ENCODE measurements around the gene SPIRE1.
A peak's percentile ranks its signal among the peaks of the same experiment; 100 is the strongest.
"Not testable (repeated sequence)": the region's sequence is repeated elsewhere in the genome, so short reads cannot be mapped to it uniquely, and the experiment has no call there.

The SPIRE1 gene

DNA sequence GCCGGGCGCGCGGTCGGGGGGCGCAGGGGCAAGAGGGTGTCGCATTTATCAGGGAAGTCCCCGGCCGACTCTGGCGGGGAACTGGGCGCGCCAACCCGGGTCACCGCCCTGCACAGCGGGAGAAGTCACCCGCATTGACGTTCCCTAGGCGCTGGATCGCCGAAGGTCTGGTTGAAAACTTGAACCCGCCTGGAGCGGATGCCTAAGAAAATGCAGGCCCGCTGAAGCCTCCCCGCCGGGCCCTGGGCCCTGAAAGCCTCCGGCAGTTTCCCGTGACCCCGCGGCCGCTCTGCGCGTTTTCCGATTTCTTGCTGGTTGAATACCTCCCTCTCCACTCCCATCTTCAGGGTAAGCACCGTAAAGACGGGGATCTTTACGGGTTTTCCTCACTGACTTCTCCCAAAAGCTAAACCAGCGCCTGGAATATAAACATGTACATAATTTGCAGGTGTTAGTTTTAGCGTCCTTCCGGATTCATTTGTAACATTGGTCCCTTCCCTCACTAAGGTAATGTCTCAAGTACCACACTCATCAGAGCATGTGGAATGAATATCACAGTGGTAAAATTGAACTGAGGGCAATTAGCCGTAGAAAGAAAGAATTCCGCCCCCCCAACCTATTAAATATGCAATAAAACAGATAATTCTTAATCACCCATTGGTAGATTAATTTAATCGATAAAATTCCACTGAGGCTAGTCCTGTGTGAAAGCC is 675 bp upstream of the SPIRE1 start:
- ATAC-seq (no peak), DNase-seq (peak; percentile 27)
- no peaks in the 10 kb centered on the region for H3K36me3 Mint-ChIP-seq (ENCODE audit: low read depth)
- no peaks in the 10 kb centered on the region for H3K9me3 Mint-ChIP-seq
- H3K27me3 Mint-ChIP-seq, result peaks cover 30% of the 10 kb centered on the region
- no peak overlapping the region for H3K27ac Mint-ChIP-seq
- peak overlapping the region; percentile 78 for H3K4me3 Mint-ChIP-seq
- H3K4me1 Mint-ChIP-seq, result peaks cover 21% of the 10 kb centered on the region

DNA sequence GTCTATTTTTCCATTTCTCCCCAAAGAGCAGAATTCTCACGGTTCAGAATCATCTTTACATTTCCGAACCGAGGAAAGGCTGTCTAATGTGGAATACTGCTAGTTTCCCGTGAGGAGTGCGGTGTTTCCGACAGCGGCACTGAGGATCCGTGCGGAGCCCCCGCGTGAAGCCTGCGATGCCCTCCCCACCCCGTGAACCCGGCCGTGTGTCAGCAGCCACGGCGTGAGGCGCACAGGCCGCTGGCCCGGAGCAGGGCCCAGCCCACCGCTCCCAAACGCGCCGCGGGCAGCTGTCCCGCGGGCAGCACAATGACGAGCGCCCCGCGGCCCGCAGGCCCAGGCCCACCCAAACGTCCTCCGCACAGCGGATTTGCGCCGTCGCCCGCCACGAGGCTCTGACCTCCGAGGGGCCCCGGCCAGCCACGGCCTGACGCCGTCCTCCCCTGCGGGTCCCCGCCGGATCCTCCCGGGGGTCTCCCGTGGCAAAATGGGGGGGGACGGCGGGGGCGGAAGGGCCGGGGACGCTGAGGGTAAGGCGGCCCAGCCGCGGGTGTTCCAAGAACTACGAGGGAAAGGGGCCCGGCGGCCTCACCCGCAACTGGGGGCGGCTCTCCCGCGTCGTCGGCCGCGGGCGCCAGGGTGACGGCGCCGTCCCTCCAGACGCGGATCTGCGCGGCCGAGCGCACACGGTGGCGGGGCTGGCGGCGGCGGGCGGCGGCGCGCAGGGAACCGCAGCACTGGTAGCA is 796 bp downstream of the SPIRE1 start:
- peak; percentile 23 for DNase-seq
- ATAC-seq, result peak; percentile 21
- H3K4me3 Mint-ChIP-seq, result peak overlapping the region; percentile 73
- no peaks in the 10 kb centered on the region for H3K9me3 Mint-ChIP-seq
- H3K4me1 Mint-ChIP-seq, result peaks cover 26% of the 10 kb centered on the region
- no peak overlapping the region for H3K27ac Mint-ChIP-seq
- H3K36me3 Mint-ChIP-seq (ENCODE audit: low read depth), result no peaks in the 10 kb centered on the region
- H3K27me3 Mint-ChIP-seq, result peaks cover 34% of the 10 kb centered on the region

DNA sequence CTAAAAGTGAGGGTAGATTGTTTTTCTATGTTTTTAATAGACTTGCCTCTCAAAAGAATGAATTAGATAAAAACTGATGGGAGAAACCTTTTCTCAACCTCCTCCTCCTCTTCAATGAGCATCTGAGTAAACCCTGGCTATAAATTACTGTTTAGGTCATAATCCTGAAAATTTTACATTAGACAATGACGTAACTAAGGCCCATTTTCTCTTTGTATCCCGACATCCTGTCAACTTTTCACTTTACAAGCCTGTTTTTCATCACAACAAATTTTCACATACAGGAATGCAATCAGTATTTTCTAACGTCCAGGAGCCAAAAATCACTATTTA is 1.3 kb downstream of the SPIRE1 start:
- Mint-ChIP-seq H3K36me3 (ENCODE audit: low read depth) (no peaks in the 10 kb centered on the region), H3K27ac (no peak overlapping the region)

DNA sequence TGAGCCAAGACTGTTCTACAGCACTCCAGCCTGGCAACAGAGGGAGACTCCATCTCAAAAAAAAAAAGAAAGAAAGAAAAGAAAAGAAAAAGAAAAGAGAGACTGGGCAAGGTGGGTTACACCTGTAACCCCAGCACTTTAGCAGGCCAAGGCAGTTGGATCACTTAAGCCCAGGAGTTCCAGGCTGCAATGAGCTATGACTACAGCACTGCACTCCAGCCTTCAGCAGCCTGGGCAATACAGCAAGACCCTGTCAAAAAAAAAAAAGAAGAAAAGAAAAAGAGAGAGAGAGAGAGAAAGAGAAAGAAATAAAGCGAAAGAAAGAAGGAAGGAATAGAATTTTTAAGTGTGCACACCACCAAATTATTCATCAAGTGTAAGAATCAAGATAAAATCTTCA is 2.9 kb downstream of the SPIRE1 start:
- ATAC-seq (no peak), DNase-seq (no peak)
- Mint-ChIP-seq H3K27me3 (peaks cover 40% of the 10 kb centered on the region), H3K36me3 (ENCODE audit: low read depth) (no peaks in the 10 kb centered on the region), H3K9me3 (no peaks in the 10 kb centered on the region), H3K4me3 (no peak overlapping the region), H3K4me1 (peaks cover 26% of the 10 kb centered on the region), H3K27ac (no peak overlapping the region)

More for the DNA sequence above, 1.3 kb downstream of the SPIRE1 start:
- Mint-ChIP-seq H3K27me3 (peaks cover 36% of the 10 kb centered on the region), H3K4me1 (peaks cover 26% of the 10 kb centered on the region), H3K9me3 (no peaks in the 10 kb centered on the region), H3K4me3 (peak overlapping the region; percentile 73)
- ATAC-seq (no peak), DNase-seq (no peak)

DNA sequence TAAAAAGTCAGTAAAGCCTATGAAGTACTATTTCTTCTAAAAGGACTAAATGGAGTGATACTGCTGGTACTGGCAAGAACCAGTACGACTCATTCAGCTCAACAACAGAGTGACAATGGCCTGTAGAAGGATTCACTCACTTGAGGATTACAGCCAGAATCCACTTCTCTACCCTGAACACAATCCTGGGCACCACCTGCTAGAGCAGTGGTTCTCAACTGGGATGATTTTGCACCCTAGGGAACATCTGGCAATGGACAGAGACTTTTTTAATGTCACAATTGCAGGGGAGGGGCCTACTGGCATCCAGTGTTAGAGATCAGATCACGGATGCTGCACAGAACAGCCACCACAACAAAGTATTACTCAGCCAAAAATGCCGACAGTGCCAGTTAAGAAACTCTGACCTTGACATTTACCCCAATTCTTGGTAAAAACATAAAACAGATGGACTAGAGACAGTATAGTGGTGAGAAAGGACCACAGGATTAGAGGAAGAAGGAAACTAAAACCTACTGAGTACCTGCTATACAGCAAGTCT is 5.0 kb downstream of the SPIRE1 start:
- Mint-ChIP-seq H3K36me3 (ENCODE audit: low read depth) (no peaks in the 10 kb centered on the region), H3K4me1 (peaks cover 24% of the 10 kb centered on the region), H3K27ac (peak overlapping the region; percentile 54), H3K4me3 (no peak overlapping the region), H3K9me3 (no peaks in the 10 kb centered on the region), H3K27me3 (peaks cover 37% of the 10 kb centered on the region)
- DNase-seq (no peak), ATAC-seq (peak; percentile 74)

DNA sequence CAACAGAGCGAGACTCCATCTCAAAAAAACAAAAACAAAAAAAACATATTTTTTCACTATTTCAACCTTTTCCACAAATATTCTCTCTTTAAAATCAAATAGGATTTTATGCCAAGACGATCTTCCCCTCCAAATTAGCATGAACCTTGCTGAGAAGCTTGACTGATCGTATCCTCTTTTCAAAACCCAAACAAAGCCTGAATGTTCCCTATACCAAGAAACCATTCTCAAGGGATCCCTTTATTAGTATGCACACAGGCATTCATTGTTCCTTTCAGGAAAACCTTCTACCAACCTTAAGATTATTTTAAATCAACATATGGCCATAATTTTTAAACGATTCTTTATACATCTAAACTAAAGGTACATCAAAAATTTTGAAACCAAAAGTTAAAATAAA is 6.3 kb downstream of the SPIRE1 start:
- ATAC-seq (no peak), DNase-seq (no peak)
- no peak overlapping the region for H3K4me3 Mint-ChIP-seq
- H3K4me1 Mint-ChIP-seq, result peaks cover 21% of the 10 kb centered on the region
- H3K27ac Mint-ChIP-seq, result no peak overlapping the region
- H3K36me3 Mint-ChIP-seq (ENCODE audit: low read depth), result no peaks in the 10 kb centered on the region
- H3K27me3 Mint-ChIP-seq, result peaks cover 34% of the 10 kb centered on the region
- H3K9me3 Mint-ChIP-seq, result no peaks in the 10 kb centered on the region

DNA sequence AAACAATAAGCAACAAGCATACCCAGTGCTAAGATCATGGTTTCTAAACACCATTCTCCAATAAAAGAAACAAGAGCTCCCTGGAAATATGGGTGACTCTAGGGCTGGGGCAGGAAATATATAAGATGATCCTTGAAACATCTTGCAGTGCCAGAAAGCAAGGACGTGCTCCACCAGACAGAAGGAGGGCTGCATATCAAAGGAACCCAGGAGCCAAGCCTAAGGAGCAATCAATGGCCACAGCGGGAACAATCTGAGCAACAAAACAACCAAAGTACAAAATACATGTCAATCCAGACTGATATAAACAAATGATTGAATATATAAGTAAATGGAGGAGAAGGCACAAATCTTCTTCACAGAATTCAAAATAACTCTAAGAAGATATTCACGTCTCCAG is 10.1 kb downstream of the SPIRE1 start:
- ATAC-seq (no peak), DNase-seq (no peak)
- Mint-ChIP-seq H3K4me1 (peaks cover 4% of the 10 kb centered on the region), H3K4me3 (no peak overlapping the region), H3K9me3 (no peaks in the 10 kb centered on the region), H3K27me3 (peaks cover 15% of the 10 kb centered on the region), H3K36me3 (ENCODE audit: low read depth) (no peaks in the 10 kb centered on the region), H3K27ac (no peak overlapping the region)

DNA sequence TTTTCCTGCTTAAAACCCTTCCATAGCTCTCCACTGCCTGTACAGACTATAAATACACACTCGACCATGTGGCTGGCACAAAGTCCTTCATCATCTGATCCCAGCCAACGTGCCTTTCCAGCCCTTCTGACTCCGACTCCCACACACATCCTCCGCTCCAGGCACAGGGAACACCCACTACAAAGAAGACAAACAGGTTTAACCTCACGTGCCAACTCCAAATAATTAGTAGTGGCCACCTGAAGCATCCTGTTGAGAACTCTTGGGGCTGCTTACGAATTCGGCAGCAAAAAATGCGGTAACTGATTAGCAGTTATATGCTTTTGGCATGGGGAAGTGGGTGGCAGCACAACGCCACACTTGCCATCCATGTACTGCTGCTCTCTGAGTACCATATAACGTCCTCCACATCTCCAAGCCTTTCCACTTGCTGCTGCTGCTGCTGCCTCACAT is 12.1 kb downstream of the SPIRE1 start:
- peaks cover 13% of the 10 kb centered on the region for H3K27me3 Mint-ChIP-seq
- DNase-seq (no peak), ATAC-seq (no peak)
- H3K27ac Mint-ChIP-seq, result no peak overlapping the region
- H3K4me3 Mint-ChIP-seq, result no peak overlapping the region
- H3K4me1 Mint-ChIP-seq, result no peaks in the 10 kb centered on the region
- no peaks in the 10 kb centered on the region for H3K9me3 Mint-ChIP-seq
- no peaks in the 10 kb centered on the region for H3K36me3 Mint-ChIP-seq (ENCODE audit: low read depth)

DNA sequence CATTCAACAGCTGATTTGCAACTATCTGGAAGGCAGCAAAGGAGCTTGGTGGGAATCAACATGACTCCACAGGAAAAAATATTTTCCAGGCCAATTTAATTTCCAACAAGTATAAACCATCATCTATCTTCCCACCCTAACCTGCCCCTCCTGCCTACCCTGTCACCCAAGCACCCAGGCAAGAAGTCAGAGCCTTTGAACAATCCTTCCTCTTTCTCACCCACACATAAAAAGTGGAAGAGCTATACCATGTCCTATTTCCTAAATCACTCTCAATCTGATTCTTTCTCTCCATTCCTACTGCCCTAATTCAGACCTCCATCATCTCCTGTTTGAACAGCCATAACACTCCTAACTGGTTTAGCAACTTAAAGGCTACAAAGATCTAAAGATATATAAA is 12.7 kb downstream of the SPIRE1 start:
- H3K4me3 Mint-ChIP-seq, result no peak overlapping the region
- DNase-seq (no peak), ATAC-seq (no peak)
- H3K4me1 Mint-ChIP-seq, result no peaks in the 10 kb centered on the region
- no peaks in the 10 kb centered on the region for H3K9me3 Mint-ChIP-seq
- no peak overlapping the region for H3K27ac Mint-ChIP-seq
- peaks cover 13% of the 10 kb centered on the region for H3K27me3 Mint-ChIP-seq
- no peaks in the 10 kb centered on the region for H3K36me3 Mint-ChIP-seq (ENCODE audit: low read depth)

DNA sequence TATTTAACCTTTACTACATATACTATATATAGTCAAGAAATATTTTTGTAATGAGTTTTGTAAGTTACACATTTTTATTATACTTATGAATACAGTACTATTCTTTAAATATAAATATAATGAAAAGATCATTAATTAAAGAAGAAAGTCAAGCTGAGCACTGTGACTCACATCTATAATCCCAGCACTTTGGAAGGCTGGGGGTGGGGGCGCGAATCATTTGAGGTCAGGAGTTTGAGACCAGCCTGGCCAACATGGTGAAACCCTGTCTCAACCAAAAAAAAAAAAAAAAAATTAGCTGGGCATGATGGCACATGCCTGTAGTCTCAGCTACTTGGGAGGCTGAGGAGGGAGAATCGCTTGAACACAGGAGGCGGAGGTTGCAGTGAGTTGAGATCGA is 14.2 kb downstream of the SPIRE1 start:
- not testable (repeated sequence) for H3K27ac Mint-ChIP-seq; H3K4me1 Mint-ChIP-seq; H3K4me3 Mint-ChIP-seq; H3K36me3 Mint-ChIP-seq (ENCODE audit: low read depth); H3K9me3 Mint-ChIP-seq; DNase-seq; ATAC-seq
- peaks cover 11% of the 10 kb centered on the region for H3K27me3 Mint-ChIP-seq

DNA sequence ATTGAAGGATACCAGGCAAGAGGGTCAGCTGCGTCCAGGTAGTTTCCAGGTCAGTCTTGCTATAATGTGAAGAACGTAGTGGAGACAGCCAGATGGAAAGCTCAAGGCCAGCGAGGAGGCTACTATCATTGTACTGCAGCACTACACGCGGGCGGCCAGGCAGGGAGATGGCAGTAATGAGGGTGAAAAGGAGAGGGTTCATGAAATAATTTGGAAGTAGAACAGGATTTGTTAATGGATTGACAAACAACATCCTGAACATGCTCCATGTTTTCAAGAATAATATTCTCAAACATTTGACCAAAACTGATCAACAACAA is 17.1 kb downstream of the SPIRE1 start:
- Mint-ChIP-seq H3K36me3 (ENCODE audit: low read depth) (no peaks in the 10 kb centered on the region), H3K4me3 (no peak overlapping the region), H3K27me3 (peaks cover 11% of the 10 kb centered on the region), H3K27ac (no peak overlapping the region), H3K4me1 (no peaks in the 10 kb centered on the region), H3K9me3 (no peaks in the 10 kb centered on the region)
- DNase-seq, result no peak
- no peak for ATAC-seq

DNA sequence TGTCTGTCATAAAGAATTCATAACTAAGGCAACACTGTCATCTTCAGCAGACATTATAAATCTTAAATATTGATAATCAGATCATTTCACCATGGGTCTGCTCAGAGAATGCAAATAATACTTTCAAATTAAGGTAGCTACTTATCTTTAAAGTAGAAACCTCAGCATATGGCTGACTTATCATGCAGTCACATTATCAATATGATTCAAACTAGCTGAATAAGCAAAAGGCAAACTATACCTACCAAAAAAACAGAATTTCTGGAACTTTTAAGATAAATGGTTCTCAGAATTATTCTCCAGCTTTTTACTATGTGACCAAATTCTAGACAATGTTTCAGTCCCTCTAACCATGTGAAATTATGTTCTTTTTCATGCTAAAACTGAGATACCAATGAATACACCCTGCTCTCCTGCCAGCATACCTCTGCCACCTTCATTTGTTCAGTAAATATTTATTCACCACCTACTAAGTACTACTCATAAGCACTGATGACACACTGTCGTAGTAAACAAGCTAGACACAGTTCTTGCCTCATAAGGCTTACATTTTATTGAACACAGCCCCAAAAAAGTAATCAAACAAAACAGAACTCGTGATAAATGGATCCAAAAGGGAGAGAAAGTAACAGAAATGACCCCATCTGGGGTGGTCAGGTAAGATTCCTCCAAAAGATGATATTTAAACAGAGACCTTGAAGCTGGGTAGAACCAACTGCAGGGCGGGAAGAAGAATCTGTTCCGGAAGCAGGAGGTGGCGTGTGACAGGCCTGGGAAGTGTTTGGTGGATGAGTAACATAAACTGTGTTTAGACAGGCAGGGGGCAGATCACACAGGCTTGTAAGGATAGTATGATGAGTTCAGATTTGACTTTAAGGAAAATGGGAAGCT is 17.7 kb downstream of the SPIRE1 start:
- H3K4me1 Mint-ChIP-seq, result no peaks in the 10 kb centered on the region
- H3K36me3 Mint-ChIP-seq (ENCODE audit: low read depth), result no peaks in the 10 kb centered on the region
- DNase-seq, result no peak
- peaks cover 8% of the 10 kb centered on the region for H3K27me3 Mint-ChIP-seq
- no peak overlapping the region for H3K27ac Mint-ChIP-seq
- no peak for ATAC-seq
- no peak overlapping the region for H3K4me3 Mint-ChIP-seq
- H3K9me3 Mint-ChIP-seq, result no peaks in the 10 kb centered on the region

DNA sequence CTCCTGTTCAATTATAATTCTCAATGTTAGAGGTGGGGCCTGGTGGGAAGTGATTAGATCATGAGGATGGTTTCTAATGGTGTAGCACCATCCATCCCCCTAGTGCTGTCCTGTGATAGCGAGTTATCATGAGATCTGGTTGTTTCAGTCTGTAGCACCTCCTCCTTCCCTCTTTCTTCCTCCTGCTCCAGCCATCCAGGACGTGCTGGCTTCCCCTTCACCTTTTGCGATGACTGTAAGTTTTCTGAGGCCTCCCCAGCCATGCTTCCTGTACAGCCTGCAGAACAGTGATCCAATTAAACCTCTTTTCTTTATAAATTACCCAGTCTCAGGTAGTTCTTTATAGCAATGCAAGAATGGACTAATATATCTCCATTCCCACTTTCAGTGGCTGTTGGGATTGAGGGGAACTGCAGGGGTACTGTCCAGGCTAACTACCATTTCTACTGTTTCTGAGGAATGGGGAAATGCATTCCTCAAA is 19.2 kb downstream of the SPIRE1 start:
- Mint-ChIP-seq H3K27ac (no peak overlapping the region), H3K27me3 (peaks cover 8% of the 10 kb centered on the region), H3K4me1 (no peaks in the 10 kb centered on the region), H3K9me3 (no peaks in the 10 kb centered on the region), H3K4me3 (no peak overlapping the region), H3K36me3 (ENCODE audit: low read depth) (no peaks in the 10 kb centered on the region)
- ATAC-seq (no peak), DNase-seq (no peak)

DNA sequence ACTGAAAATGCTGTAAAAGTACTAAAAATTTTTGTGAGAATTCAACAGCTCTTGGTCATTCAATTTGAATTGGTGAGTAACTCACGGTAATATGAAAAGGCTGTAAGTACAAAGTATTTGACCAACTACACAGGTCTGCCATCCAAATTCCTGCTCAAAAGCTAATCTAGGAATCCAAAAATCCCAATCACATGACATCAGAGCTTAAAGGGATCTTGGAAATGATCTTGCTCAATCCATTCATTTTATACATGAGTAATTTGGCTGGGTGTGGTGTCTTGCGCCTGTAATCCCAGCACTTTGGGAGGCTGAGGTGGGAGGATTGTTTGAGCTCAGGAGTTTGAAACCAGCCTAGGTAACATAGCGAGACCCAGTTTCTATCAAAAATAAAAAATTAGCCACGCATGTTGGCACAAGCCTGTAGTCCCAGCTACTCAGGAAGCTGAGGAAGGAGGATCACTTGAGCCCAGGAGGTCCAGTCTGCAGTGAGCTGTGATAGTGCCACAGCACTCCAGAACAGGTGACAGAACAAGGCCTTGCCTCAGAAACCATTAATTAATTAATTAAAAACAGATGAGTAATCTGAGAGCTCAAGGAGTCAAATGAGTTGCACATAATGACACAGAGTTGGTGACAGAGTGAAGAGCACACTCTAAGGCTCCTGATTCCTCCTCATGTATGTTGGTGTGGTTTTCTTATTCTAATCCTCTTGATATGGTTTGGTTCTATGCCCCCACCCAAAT is 19.8 kb downstream of the SPIRE1 start:
- H3K27me3 Mint-ChIP-seq, result peaks cover 4% of the 10 kb centered on the region
- no peak overlapping the region for H3K27ac Mint-ChIP-seq
- no peaks in the 10 kb centered on the region for H3K4me1 Mint-ChIP-seq
- ATAC-seq, result no peak
- no peaks in the 10 kb centered on the region for H3K36me3 Mint-ChIP-seq (ENCODE audit: low read depth)
- H3K9me3 Mint-ChIP-seq, result no peaks in the 10 kb centered on the region
- no peak for DNase-seq
- H3K4me3 Mint-ChIP-seq, result no peak overlapping the region

Measured in activated naive CD8-positive, alpha-beta T cell treated with anti-CD3 and anti-CD28 coated beads, Interleukin-2, amount 50 U/mL, for 24 hours (primary cell).